H9 (cell line): ENCODE data around the gene WDR38. TPM values are rescaled to one million over a fixed set of nuclear protein-coding genes. Genes with fewer than 3 reads are reported as not detected.
A peak's percentile ranks its signal among the peaks of the same experiment; 100 is the strongest.

Experiments used
- DNase-seq: peaks from one replicate; pipeline ENCODE4 v3.0.0-alpha.2; 2017
- H2AFZ ChIP-seq: one replicate; pipeline ENCODE4 v1.6.1; 2013; ENCODE audit warnings: mild to moderate bottlenecking, low read length, control low read depth, moderate library complexity
- H2AK5ac ChIP-seq: 2 replicates; pipeline ENCODE4 v1.6.1; 2013; ENCODE audit warnings: low read length, control low read depth, mixed read lengths; ENCODE audit not compliant: insufficient read length
- H2BK120ac ChIP-seq: one replicate; pipeline ENCODE4 v1.6.1; 2013; ENCODE audit warnings: low read depth, mild to moderate bottlenecking, low read length, control low read depth, inconsistent platforms; ENCODE audit not compliant: poor library complexity, severe bottlenecking
- H2BK12ac ChIP-seq: 2 replicates; pipeline ENCODE4 v1.6.1; 2013; ENCODE audit warnings: low read length, control low read depth, mixed read lengths, low read depth; ENCODE audit not compliant: insufficient read length
- H2BK15ac ChIP-seq: 2 replicates; pipeline ENCODE4 v1.6.1; 2013; ENCODE audit warnings: low read depth, low read length, control low read depth
- H2BK20ac ChIP-seq: one replicate; pipeline ENCODE4 v1.6.1; 2013; ENCODE audit warnings: low read depth, mild to moderate bottlenecking, low read length, control low read depth, inconsistent platforms; ENCODE audit not compliant: poor library complexity, severe bottlenecking
- H2BK5ac ChIP-seq: 2 replicates; pipeline ENCODE4 v1.6.1; 2013; ENCODE audit warnings: low read length, control low read depth, mixed read lengths; ENCODE audit not compliant: insufficient read length
- H3K14ac ChIP-seq: 2 replicates; pipeline ENCODE4 v1.6.1; 2013; ENCODE audit warnings: low read length, control low read depth; ENCODE audit not compliant: insufficient read depth
- H3K18ac ChIP-seq: 2 replicates; pipeline ENCODE4 v1.6.1; 2013; ENCODE audit warnings: low read depth, mild to moderate bottlenecking, mixed read lengths, low read length, control low read depth; ENCODE audit not compliant: insufficient read length
- H3K23ac ChIP-seq: 2 replicates; pipeline ENCODE4 v1.6.1; 2013; ENCODE audit warnings: low read length, control low read depth, mixed read lengths, low read depth; ENCODE audit not compliant: insufficient read length
- H3K23me2 ChIP-seq: 2 replicates; pipeline ENCODE4 v1.6.1; 2013; ENCODE audit warnings: low read depth, mild to moderate bottlenecking, mixed read lengths, low read length, control low read depth; ENCODE audit not compliant: insufficient read length, poor library complexity, severe bottlenecking
- H3K27ac ChIP-seq: 2 replicates; pipeline ENCODE4 v1.5.1; 2013; ENCODE audit warnings: low read length, control low read depth, mixed read lengths, low read depth; ENCODE audit not compliant: insufficient read length
- H3K27me3 ChIP-seq: 2 replicates; pipeline ENCODE4 v1.6.1; 2013; ENCODE audit warnings: low read length, control low read depth, inconsistent platforms; ENCODE audit not compliant: insufficient read depth
- H3K4ac ChIP-seq: 2 replicates; pipeline ENCODE4 v1.6.1; 2013; ENCODE audit warnings: low read depth, mild to moderate bottlenecking, control low read depth, inconsistent platforms, low read length, moderate library complexity
- H3K4me1 ChIP-seq: 2 replicates; pipeline ENCODE4 v1.6.1; 2013; ENCODE audit warnings: low read length, control low read depth, inconsistent platforms; ENCODE audit not compliant: insufficient read depth
- H3K4me2 ChIP-seq: 2 replicates; pipeline ENCODE4 v1.6.1; 2013; ENCODE audit warnings: low read length, control low read depth, mixed read lengths; ENCODE audit not compliant: insufficient read length, insufficient read depth
- H3K56ac ChIP-seq: 2 replicates; pipeline ENCODE4 v1.6.1; 2013; ENCODE audit warnings: low read depth, mild to moderate bottlenecking, mixed read lengths, low read length, control low read depth; ENCODE audit not compliant: insufficient read length
- H3K79me1 ChIP-seq: 2 replicates; pipeline ENCODE4 v1.6.1; 2013; ENCODE audit warnings: low read depth, mild to moderate bottlenecking, moderate library complexity, low read length, control low read depth, inconsistent platforms; ENCODE audit not compliant: insufficient read depth, poor library complexity, severe bottlenecking
- H3K79me2 ChIP-seq: 2 replicates; pipeline ENCODE4 v1.6.1; 2013; ENCODE audit warnings: low read length, control low read depth, inconsistent platforms; ENCODE audit not compliant: insufficient read depth
- H3K9ac ChIP-seq: 2 replicates; pipeline ENCODE4 v1.6.1; 2013; ENCODE audit warnings: low read length, control low read depth, mixed read lengths; ENCODE audit not compliant: insufficient read length; ENCODE audit errors: extremely low read depth
- H3K9me3 ChIP-seq: one replicate; pipeline ENCODE4 v1.6.1; 2013; ENCODE audit warnings: low read depth, low read length, inconsistent platforms; ENCODE audit not compliant: control insufficient read depth
- H3T11ph ChIP-seq: one replicate; pipeline ENCODE4 v1.6.1; 2013; ENCODE audit warnings: mild to moderate bottlenecking, low read length, control low read depth, inconsistent platforms
- H4K20me1 ChIP-seq: one replicate; pipeline ENCODE4 v1.6.1; 2013; ENCODE audit not compliant: control insufficient read depth, insufficient read length, insufficient read depth
- H4K5ac ChIP-seq: 2 replicates; pipeline ENCODE4 v1.6.1; 2013; ENCODE audit warnings: low read depth, mild to moderate bottlenecking, mixed read lengths, low read length, control low read depth; ENCODE audit not compliant: insufficient read length
- H4K8ac ChIP-seq: replicated peaks from 2 replicates; pipeline ENCODE4 v1.6.1; 2013; ENCODE audit warnings: low read length, control low read depth, mixed read lengths, low read depth; ENCODE audit not compliant: insufficient read length
- H4K91ac ChIP-seq: 2 replicates; pipeline ENCODE4 v1.6.1; 2013; ENCODE audit warnings: low read depth, mild to moderate bottlenecking, moderate library complexity, mixed read lengths, low read length, control low read depth; ENCODE audit not compliant: insufficient read length
- H3K27ac Mint-ChIP-seq, 3 experiments: 2 replicates in 2 of 3; 3 replicates in 1 of 3; pipeline ENCODE4 v1.8.0; 2020 to 2021; ENCODE audit warnings: mixed read lengths in 3 of 3, mild to moderate bottlenecking in 1 of 3, moderate library complexity in 1 of 3
- H3K27me3 Mint-ChIP-seq: 2 replicates; pipeline ENCODE4 v1.8.0; 2021; ENCODE audit warnings: low read depth, mild to moderate bottlenecking, moderate library complexity, mixed read lengths
- H3K36me3 Mint-ChIP-seq, 3 experiments: 2 replicates in 2 of 3; 3 replicates in 1 of 3; pipeline ENCODE4 v1.8.0; 2020 to 2021; ENCODE audit warnings: low read depth in 3 of 3, mixed read lengths in 3 of 3; ENCODE audit not compliant: insufficient read depth in 1 of 3
- H3K4me1 Mint-ChIP-seq, 2 experiments: 2 replicates each; pipeline ENCODE4 v1.8.0; 2020; ENCODE audit warnings: mixed read lengths in 2 of 2
- H3K4me3 Mint-ChIP-seq, 2 experiments: 2 replicates in 1 of 2; 3 replicates in 1 of 2; pipeline ENCODE4 v1.8.0; 2020 to 2021; ENCODE audit warnings: mild to moderate bottlenecking in 2 of 2, mixed read lengths in 2 of 2, moderate library complexity in 1 of 2
- H3K9me3 Mint-ChIP-seq, 2 experiments: 2 replicates in 1 of 2; 3 replicates in 1 of 2; pipeline ENCODE4 v1.8.0; 2020; ENCODE audit warnings: mild to moderate bottlenecking in 2 of 2, mixed read lengths in 2 of 2, moderate library complexity in 1 of 2
- WGBS: extraction: QIAGEN DNeasy Blood & Tissue Kit; methylation state at CpG from one replicate; pipeline ENCODE4 v1.1.7; 2013; ENCODE audit warnings: missing lambda C conversion rate, low lambda C conversion rate, mixed read lengths; ENCODE audit not compliant: insufficient read length; ENCODE audit errors: extremely low coverage; 5-methylcytosine and 5-hydroxymethylcytosine counted together
- total RNA-seq: library from RNA; stranded (reverse); gene quantifications from 2 replicates; pipeline ENCODE4 v1.2.1, GENCODE V29; 2021
- TF ChIP-seq, protein P1 (sequence below): fragments of 200-600 bp; sonication (generic); conservative IDR thresholded peaks from 3 replicates; pipeline ENCODE4 v1.8.0; 2021; ENCODE audit warnings: antibody characterized with exemption, mild to moderate bottlenecking

Gene WDR38
- total RNA-seq, 1 experiment from 2014 or later, result not detected

DNA sequence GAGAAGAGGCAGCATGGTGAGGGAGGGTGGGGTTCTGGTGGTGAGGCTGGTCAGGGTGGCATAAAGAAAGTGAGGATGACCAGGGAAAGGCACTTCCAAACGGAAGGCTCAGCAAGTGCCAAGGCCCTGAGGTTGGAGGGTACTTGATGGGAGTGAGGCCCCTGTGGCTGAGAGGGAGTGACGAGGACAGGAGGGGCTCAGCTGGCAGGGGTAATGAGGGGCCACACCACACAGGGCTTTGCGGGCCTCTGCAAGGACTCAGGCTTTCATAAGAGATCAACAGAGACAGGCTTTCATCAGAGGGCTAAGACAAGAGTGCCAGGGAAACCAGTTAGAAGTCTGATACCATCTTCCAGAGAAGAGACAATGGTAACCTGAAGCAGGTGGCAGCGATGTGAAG, 32.3 kb downstream of the WDR38 start:
- H3K27ac ChIP-seq, result no peak overlapping the region
- H3K14ac ChIP-seq, result no peak overlapping the region
- Mint-ChIP-seq H3K27me3 (no peaks in the 10 kb centered on the region), H3K36me3 (peaks cover 6 to 21% (median 12%) of the 10 kb centered on the region in 3 experiments; a peak in 4 of 7 replicates), H3K27ac (peak overlapping the region; percentile 0 to 19 (median 3); a peak in 2 of 7 replicates), H3K4me3 (no peak overlapping the region), H3K4me1 (peaks cover 29 to 30% of the 10 kb centered on the region in 2 experiments), H3K9me3 (no peaks in the 10 kb centered on the region; a peak in 1 of 5 replicates)
- no peaks in the 10 kb centered on the region for H3K9me3 ChIP-seq
- H4K5ac ChIP-seq, result no peak overlapping the region
- H3K4ac ChIP-seq, result no peak overlapping the region
- DNase-seq, result no peak
- no peak overlapping the region for H2AK5ac ChIP-seq
- WGBS, result no CpG with 5 or more reads among the region's 4 CpGs
- H2BK20ac ChIP-seq, result no peak overlapping the region
- no peak overlapping the region for H2BK12ac ChIP-seq
- no peaks in the 10 kb centered on the region for H3K79me2 ChIP-seq
- H2BK120ac ChIP-seq, result no peak overlapping the region
- no peaks in the 10 kb centered on the region for H4K20me1 ChIP-seq
- H4K91ac ChIP-seq, result no peak overlapping the region
- TF ChIP-seq, protein P1, sequence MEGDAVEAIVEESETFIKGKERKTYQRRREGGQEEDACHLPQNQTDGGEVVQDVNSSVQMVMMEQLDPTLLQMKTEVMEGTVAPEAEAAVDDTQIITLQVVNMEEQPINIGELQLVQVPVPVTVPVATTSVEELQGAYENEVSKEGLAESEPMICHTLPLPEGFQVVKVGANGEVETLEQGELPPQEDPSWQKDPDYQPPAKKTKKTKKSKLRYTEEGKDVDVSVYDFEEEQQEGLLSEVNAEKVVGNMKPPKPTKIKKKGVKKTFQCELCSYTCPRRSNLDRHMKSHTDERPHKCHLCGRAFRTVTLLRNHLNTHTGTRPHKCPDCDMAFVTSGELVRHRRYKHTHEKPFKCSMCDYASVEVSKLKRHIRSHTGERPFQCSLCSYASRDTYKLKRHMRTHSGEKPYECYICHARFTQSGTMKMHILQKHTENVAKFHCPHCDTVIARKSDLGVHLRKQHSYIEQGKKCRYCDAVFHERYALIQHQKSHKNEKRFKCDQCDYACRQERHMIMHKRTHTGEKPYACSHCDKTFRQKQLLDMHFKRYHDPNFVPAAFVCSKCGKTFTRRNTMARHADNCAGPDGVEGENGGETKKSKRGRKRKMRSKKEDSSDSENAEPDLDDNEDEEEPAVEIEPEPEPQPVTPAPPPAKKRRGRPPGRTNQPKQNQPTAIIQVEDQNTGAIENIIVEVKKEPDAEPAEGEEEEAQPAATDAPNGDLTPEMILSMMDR, result no peak
- no peak overlapping the region for H3K4me2 ChIP-seq
- H3K27me3 ChIP-seq, result no peaks in the 10 kb centered on the region
- H3K23ac ChIP-seq, result no peak overlapping the region
- no peak overlapping the region for H2BK5ac ChIP-seq
- H3K4me1 ChIP-seq, result peaks cover 6% of the 10 kb centered on the region
- H3T11ph ChIP-seq, result no peak overlapping the region
- no peaks in the 10 kb centered on the region for H3K23me2 ChIP-seq
- no peak overlapping the region for H3K9ac ChIP-seq
- no peak overlapping the region for H2AFZ ChIP-seq
- no peak overlapping the region for H3K56ac ChIP-seq
- no peak overlapping the region for H3K18ac ChIP-seq
- no peaks in the 10 kb centered on the region for H3K79me1 ChIP-seq
- no peak overlapping the region for H2BK15ac ChIP-seq
- H4K8ac ChIP-seq, result no peak overlapping the region
